ENCODE measurements around the gene DENND4C. TPM values are rescaled to one million over a fixed set of nuclear protein-coding genes. Genes with fewer than 3 reads are reported as not detected.

Gene DENND4C
- total RNA-seq, 6 experiments from 2014 or later = 16.5 to 20.6 (median 19.3) TPM

GRCh38 chr9:19298436-19299000, 68.0 kb downstream of the DENND4C start:
- Mint-ChIP-seq H3K4me3 (no peak overlapping the region), H3K4me1 (ENCODE audit: low read depth) (peaks cover 7% of the 10 kb centered on the region), H3K27me3 (ENCODE audit: insufficient read depth) (no peaks in the 10 kb centered on the region), H3K27ac (no peak overlapping the region), H3K36me3 (ENCODE audit: low read depth) (peaks cover 5% of the 10 kb centered on the region), H3K9me3 (no peaks in the 10 kb centered on the region)
- no peak for DNase-seq
- TF ChIP-seq CTCF (IDR thresholded peaks at IDR 0.05) = no peak

- no peak for DNase-seq
- H3K4me3 Mint-ChIP-seq = no peak overlapping the region
- H3K27ac Mint-ChIP-seq = no peak overlapping the region
- H3K4me1 Mint-ChIP-seq (ENCODE audit: low read depth) = peaks cover 6% of the 10 kb centered on the region
- no peaks in the 10 kb centered on the region for H3K9me3 Mint-ChIP-seq
- no peak for TF ChIP-seq CTCF (IDR thresholded peaks at IDR 0.05)
- peaks cover 5% of the 10 kb centered on the region for H3K36me3 Mint-ChIP-seq (ENCODE audit: low read depth)
- H3K27me3 Mint-ChIP-seq (ENCODE audit: insufficient read depth) = no peaks in the 10 kb centered on the region
Measured at GRCh38 chr9:19303216-19303615, 72.7 kb downstream of the DENND4C start.

- no peaks in the 10 kb centered on the region for H3K9me3 Mint-ChIP-seq
- no peak overlapping the region for H3K27ac Mint-ChIP-seq
- no peaks in the 10 kb centered on the region for H3K4me1 Mint-ChIP-seq (ENCODE audit: low read depth)
- no peak overlapping the region for H3K4me3 Mint-ChIP-seq
- no peak for DNase-seq
- TF ChIP-seq CTCF (IDR thresholded peaks at IDR 0.05) = no peak
- H3K27me3 Mint-ChIP-seq (ENCODE audit: insufficient read depth) = no peaks in the 10 kb centered on the region
- H3K36me3 Mint-ChIP-seq (ENCODE audit: low read depth) = 0 out of 2 replicates have a peak, but pooled peaks cover 5% of the 10 kb centered on the region
Measured at GRCh38 chr9:19306568-19306967, 76.1 kb downstream of the DENND4C start.

- no peak for TF ChIP-seq CTCF (IDR thresholded peaks at IDR 0.05)
- no peak for DNase-seq
Measured at GRCh38 chr9:19310246-19310645, 79.8 kb downstream of the DENND4C start.

GRCh38 chr9:19313573-19313972, 83.1 kb downstream of the DENND4C start:
- no peak overlapping the region for H3K27ac Mint-ChIP-seq
- no peak overlapping the region for H3K4me3 Mint-ChIP-seq

More at GRCh38 chr9:19310246-19310645, 79.8 kb downstream of the DENND4C start:
- Mint-ChIP-seq H3K4me3 (no peak overlapping the region), H3K4me1 (ENCODE audit: low read depth) (no peaks in the 10 kb centered on the region), H3K27ac (no peak overlapping the region), H3K9me3 (no peaks in the 10 kb centered on the region), H3K36me3 (ENCODE audit: low read depth) (0 out of 2 replicates have a peak, but pooled peaks cover 5% of the 10 kb centered on the region), H3K27me3 (ENCODE audit: insufficient read depth) (no peaks in the 10 kb centered on the region)

More at GRCh38 chr9:19313573-19313972, 83.1 kb downstream of the DENND4C start:
- Mint-ChIP-seq H3K9me3 (no peaks in the 10 kb centered on the region), H3K36me3 (ENCODE audit: low read depth) (0 out of 2 replicates have a peak, but pooled peaks cover 5% of the 10 kb centered on the region), H3K4me1 (ENCODE audit: low read depth) (no peaks in the 10 kb centered on the region), H3K27me3 (ENCODE audit: insufficient read depth) (no peaks in the 10 kb centered on the region)
- no peak for DNase-seq
- TF ChIP-seq CTCF (IDR thresholded peaks at IDR 0.05) = no peak

Data from HFFc6 (cell line).